Inflammatory macrophage treated with lipopolysaccharide for 1 hour (primary cell): ENCODE data around the gene MED13.

Source experiments
- DNase-seq, 2 donors: peaks; one replicate each; pipeline ENCODE4 v3.0.0-alpha.2; 2020 to 2022

Gene MED13

GRCh38 chr17:62064791-62065563 is at the start of gene MED13:
MED13 (minus strand) TSS chr17:62065278; CDS start chr17:62065205, 73 bp downstream.
- peak in 1 of 2 donors; percentile 23 for DNase-seq

GRCh38 chr17:62112229-62112628 is 47.2 kb upstream of the MED13 start:
- DNase-seq: no peak

GRCh38 chr17:62111562-62112171 is 46.6 kb upstream of the MED13 start:
- peak; percentile 38 to 84 for DNase-seq

- no peak for DNase-seq
Observed at GRCh38 chr17:62110923-62111484, 45.9 kb upstream of the MED13 start.

GRCh38 chr17:62109924-62110323 is 44.8 kb upstream of the MED13 start:
- DNase-seq: no peak

- peak; percentile 76 to 79 for DNase-seq
Observed at GRCh38 chr17:62109378-62109902, 44.4 kb upstream of the MED13 start.

- no peak for DNase-seq
Observed at GRCh38 chr17:62105861-62106260, 40.8 kb upstream of the MED13 start.

GRCh38 chr17:62105357-62105756 is 40.3 kb upstream of the MED13 start:
- DNase-seq: peak in 1 of 2 donors; percentile 13

- DNase-seq: no peak
Observed at GRCh38 chr17:62101515-62101914, 36.4 kb upstream of the MED13 start.

GRCh38 chr17:62101090-62101489 is 36.0 kb upstream of the MED13 start:
- DNase-seq: no peak

GRCh38 chr17:62100055-62100454 is 35.0 kb upstream of the MED13 start:
- DNase-seq: no peak

- no peak for DNase-seq
Observed at GRCh38 chr17:62099532-62099931, 34.5 kb upstream of the MED13 start.

GRCh38 chr17:62098623-62099231 is 33.6 kb upstream of the MED13 start:
- peak; percentile 48 to 51 for DNase-seq

- no peak for DNase-seq
Observed at GRCh38 chr17:62096401-62096670, 31.3 kb upstream of the MED13 start.

GRCh38 chr17:62094175-62094574 is 29.1 kb upstream of the MED13 start:
- DNase-seq: no peak

- DNase-seq: peak in 1 of 2 donors; percentile 24
Observed at GRCh38 chr17:62093188-62094155, 28.4 kb upstream of the MED13 start.

GRCh38 chr17:62092784-62093183 is 27.7 kb upstream of the MED13 start:
- no peak for DNase-seq

GRCh38 chr17:62091804-62092203 is 26.7 kb upstream of the MED13 start:
- DNase-seq: no peak

- DNase-seq: no peak
Observed at GRCh38 chr17:62090868-62091267, 25.8 kb upstream of the MED13 start.

- DNase-seq: no peak
Observed at GRCh38 chr17:62090021-62090824, 25.1 kb upstream of the MED13 start.

GRCh38 chr17:62089334-62089733 is 24.3 kb upstream of the MED13 start:
- DNase-seq: no peak

- no peak for DNase-seq
Observed at GRCh38 chr17:62086737-62087136, 21.7 kb upstream of the MED13 start.
